T-helper 9 cell (primary cell): ENCODE results near the gene JAM2.
"Not testable (repeated sequence)": the region's sequence is repeated elsewhere in the genome, so short reads cannot be mapped to it uniquely, and the experiment has no call there.

Source experiments
- DNase-seq: peaks from one replicate; pipeline ENCODE4 v3.0.0-alpha.2; 2020

JAM2 gene

DNA sequence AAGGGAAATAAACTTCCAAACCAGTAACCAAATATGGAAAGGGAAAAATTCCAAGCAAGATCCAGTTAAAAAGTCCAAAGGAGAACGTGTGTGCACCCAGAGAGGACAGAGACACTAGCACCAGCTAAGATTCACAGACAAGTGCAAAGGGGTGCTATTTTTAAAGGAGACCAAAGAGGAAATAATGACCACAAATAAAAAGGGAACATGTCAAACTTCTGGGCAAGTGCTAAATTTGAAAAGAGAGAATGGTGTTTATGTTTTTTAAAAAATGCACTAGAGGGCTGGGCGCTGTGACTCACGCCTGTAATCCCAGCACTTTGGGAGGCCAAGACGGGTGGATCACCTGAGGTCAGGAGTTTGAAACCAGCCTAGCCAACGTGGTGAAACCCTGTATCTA is 8.6 kb downstream of the JAM2 start:
- DNase-seq = no peak

- DNase-seq = no peak
Observed at GRCh38 chr21:25649146-25649545, 10.1 kb downstream of the JAM2 start.

GRCh38 chr21:25656412-25656811 is 17.4 kb downstream of the JAM2 start:
- DNase-seq = no peak

DNA sequence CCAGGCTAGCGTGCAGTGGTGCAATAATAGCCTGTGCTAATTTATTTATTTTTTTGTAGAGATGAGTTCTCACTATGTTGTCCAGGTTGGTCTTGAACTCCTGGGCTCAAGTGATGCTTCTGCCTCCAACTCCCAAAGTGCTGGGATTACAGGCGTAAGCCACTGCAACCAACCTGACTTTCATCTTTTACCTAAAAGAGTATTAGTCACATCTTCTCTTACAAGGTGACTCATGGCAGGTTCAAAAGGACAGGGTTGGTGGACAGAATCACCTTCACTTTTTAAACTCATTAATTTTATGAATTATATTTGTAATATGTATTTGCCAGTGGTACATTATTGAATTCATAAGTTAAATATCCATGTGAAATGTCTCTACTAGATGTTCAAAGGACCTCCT is 18.1 kb downstream of the JAM2 start:
- DNase-seq = no peak

DNA sequence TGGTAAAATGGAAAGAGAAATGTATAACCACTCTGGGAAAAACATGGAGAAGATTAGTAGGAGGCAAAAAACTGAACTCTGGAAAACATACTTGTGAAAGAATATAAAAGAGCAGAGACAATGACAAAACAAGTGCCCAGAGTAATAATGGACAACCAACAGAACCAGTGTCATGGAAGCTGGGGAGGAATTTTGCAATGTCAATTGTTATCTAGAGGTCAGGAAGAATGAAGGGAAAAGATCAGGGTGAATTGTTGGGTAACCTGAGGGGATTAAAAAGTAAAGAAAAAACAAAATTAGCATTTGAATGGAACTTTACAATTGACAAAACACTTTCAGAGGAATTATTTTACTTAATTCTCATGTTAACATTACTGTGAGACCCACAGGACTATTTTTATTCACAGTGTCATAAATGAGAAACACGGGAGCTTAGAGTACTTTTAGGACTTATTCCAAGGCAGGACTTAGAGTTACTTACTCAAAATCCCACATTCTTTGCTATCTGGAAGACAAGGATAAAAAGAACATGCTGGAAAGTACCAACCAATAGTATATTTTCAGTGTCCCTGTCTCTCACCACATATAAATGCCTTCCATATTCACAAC is 19.5 kb downstream of the JAM2 start:
- DNase-seq = no peak

GRCh38 chr21:25660233-25660632 is 21.2 kb downstream of the JAM2 start:
- DNase-seq = no peak

DNA sequence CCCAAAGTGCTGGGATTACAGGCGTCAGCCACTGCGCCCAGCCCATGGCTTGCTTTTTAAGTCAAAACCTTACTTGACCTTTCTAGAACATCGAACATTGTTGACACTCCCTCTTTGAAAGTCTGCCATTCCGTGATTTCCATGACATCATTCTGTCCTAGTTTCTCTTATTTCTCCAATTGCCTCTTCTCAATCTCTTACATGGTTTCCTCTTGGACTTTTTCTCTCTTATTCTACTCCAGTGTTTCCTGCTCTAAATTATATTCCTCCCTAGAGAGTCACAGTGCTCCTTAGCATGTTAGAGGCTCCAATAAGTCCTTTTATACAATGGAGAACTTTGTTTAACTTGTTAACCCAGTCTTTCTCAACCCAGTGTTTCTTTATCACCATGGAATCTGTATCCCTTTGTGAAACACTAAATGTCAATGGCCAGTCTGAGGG is 25.5 kb downstream of the JAM2 start:
- no peak for DNase-seq

DNA sequence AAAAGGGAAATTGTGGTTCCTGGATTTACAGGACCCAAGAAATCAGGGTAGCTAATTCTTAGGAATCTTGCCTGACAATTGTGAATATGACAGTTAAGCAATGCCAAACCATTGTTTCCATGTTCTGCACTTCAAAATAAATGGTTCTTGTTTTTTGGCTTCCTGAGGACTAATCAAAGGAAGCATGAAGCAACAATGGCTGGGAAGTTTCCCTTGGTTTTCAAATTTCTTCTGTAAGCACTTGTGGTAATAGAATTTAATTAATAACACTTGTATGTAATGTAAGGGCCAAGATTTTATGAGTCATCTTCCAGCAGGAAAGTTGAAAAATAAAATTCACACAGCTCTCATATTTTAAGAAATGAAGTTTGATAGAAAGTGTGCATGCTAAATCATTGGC is 31.7 kb downstream of the JAM2 start:
- no peak for DNase-seq

DNA sequence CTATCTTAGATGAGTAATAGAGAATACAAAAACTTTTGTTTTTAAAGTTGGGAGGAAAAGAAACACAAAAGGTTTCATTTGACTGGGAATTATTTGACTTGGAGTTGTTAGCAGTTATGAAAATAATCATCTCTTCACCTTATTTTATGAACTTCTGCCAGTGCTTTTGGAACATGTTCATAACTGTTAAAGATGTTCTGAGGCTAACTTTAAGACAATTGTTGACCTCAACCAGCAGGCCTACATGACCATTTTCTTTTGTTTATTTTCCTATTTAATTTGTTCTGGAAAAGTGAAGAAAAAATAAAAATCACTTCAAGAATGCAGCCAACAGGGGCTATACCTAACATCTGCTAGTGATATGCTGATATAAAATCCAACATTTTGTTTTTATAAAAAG is 37.4 kb downstream of the JAM2 start:
- no peak for DNase-seq

GRCh38 chr21:25682382-25682781 is 43.3 kb downstream of the JAM2 start:
- no peak for DNase-seq

DNA sequence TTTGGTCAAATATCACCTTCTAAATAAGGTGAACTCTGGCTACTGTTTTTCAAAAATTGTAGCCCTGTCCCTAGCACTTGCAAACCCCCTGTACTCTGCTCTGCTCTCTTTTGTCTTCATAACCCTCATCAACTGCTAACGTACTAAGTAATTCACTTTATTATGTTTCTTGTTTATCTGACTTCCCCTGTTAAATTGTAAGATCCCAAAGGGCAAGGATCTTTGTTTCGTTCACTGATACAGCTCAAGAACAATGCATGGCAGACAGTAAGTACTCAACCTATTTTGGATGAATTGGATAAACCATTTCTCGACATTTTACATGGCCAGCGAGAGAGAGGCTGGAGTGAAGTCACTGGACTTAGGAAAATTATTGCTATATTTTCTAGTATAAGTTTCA is 48.7 kb downstream of the JAM2 start:
- DNase-seq = no peak

DNA sequence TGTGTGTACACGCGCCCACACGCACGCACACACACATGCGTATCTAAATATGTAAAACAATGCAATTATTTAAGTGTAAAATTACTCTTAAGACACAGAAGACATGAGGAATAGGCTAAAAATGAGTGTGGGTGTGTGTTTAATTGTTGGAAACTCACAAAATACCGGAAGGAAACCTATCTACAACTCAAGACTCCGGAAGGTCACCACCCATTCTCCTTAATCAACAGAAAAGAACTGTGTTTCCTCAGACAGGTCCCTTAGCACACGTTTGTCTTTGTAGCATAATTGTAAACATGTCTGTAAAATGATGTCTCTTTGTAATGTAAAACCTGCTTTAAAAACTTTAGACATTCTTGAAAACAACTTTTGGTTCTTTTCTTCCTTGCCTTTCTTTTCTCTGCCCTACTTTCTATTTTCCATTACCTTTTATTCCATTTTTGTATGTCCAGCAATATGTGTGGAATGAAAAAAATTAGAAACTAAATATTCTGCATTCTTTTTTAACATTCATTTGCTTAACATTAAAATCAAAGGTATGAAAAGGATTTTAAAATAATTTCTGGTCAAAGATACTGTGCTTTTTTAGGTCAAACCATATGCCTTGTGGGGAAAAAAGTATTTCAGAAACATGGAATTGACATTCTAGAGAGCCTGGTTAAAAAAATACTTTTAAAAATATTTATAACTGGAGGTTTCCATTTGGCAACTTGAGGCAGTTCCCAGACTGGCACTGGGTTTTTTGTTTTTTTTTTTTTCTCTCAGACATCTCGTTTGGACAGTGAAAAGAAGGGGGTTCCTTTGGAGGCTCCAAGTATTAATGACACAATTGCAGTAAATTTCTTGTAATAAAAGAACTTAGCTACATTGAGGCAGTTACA is 49.5 kb downstream of the JAM2 start:
- no peak for DNase-seq

- DNase-seq = no peak
Observed at GRCh38 chr21:25689226-25689625, 50.2 kb downstream of the JAM2 start.

GRCh38 chr21:25691976-25692375 is 52.9 kb downstream of the JAM2 start:
- DNase-seq = no peak

DNA sequence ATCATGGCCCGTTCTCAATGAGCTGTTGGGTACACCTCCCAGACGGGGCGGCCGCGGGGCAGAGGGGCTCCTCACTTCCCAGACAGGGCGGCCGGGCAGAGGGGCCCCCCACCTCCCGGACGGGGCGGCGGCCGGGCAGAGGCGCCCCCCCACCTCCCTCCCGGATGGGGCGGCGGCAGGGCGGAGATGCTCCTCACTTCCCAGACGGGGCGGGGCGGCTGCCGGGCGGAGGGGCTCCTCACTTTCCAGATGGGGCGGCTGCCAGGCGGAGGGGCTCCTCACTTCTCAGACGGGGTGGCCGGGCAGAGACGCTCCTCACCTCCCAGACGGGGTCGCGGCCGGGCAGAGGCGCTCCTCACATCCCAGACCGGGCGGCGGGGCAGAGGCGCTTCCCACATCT is 56.4 kb downstream of the JAM2 start:
- not testable (repeated sequence) for DNase-seq

DNA sequence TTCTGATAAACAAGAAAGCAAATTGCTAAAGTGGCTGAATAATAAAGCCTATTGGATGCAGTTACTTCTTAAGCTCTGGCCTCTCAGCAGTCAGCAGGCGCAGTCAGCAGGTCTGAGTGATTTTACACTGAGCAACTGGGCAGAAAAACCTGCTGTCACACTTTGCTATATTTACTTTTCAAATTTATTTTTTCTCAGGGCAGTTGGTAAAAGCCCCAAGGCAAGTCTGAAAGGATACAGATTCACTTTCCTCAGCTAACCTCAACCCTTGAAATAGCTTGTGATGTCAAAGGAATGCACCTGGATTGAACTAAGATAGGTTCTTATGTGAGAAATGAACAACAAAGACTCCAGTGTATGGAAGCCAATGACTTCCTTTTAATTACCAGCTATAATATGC is 61.7 kb downstream of the JAM2 start:
- no peak for DNase-seq

- no peak for DNase-seq
Observed at GRCh38 chr21:25701529-25701928, 62.5 kb downstream of the JAM2 start.

DNA sequence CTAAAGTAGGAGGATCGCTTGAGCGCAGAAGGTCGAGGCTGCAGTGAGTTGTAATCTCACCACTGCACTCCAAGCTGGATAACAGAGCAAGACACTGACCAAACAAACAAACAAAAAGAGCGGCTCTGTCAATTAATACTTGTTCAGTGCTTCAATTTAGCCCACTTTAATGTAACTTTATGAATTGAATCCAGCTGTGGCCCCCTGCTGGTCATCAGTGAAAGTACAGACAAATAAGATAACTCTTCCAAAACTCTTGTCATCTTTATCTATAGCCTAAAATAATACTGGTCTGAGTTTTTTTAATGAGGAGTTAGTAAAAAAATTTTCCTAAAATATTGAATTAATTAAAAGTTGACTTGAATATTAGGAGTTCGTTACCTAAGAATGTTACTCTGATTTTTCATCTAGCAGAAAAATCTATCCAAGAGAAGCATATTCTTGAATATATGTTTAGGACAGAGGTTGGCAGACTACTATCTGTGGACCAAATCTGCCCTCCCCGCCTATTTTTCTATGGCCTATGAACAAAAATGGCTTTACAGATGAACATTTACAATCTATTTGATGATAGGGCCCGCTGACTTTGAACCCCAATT is 69.5 kb downstream of the JAM2 start:
- peak; percentile 25 for DNase-seq

- no peak for DNase-seq
Observed at GRCh38 chr21:25709684-25710265, 70.7 kb downstream of the JAM2 start.

- no peak for DNase-seq
Observed at GRCh38 chr21:25710550-25710949, 71.5 kb downstream of the JAM2 start.

- DNase-seq = not testable (repeated sequence)
Observed at GRCh38 chr21:25714066-25714465, 75.0 kb downstream of the JAM2 start.

DNA sequence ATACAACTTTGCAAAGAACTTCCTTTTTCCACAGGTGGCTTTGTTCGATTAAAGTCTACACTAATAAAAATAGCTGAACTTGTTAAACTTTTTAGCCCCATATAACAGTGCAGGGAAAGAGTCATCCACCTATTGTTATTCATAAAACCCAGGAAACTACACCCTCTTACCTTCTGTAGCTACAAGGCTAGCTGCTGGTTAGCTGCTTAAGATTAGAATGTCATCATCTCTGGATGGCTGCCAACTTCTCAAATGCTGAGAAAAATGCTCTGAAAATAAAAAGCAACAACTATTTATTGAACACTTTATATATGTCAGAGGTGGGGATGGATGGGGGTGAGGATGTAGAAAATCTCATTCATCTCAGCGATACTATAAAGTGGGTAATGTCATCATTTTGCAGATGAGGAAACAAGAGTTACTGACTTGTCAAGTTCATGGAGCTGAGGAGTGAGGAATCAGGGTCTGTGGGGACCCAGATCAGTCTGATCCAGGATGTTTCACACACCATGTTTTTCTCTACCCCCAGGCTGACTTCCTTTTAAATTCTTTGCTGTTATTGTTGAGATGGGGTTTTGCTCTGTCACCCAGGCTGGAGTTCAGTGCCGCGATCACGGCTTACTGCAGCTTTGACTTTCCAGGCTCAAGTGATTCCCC is 78.6 kb downstream of the JAM2 start:
- DNase-seq = no peak

DNA sequence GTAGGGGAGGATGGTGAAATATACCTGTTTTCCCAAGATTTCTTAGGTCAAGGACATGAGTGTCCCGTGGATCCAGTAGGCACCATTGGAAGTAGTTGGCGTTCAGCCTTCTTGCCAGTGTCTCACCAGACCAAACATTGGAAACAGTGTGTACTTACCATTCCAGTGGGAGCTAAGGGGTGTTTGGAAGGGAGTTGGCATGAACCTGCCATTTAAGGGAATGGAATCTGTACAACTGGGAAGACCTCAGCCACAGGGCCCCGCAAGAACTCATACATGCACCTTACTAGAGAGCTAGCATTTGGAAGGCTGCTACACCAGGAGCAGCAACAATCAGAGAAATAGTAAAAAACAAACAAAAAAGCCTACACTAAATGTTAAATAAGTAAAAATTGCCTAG is 82.9 kb downstream of the JAM2 start:
- DNase-seq = no peak
